IMR-90 (cell line): ENCODE results near the gene TRPC1.
"Not testable (repeated sequence)": the region's sequence is repeated elsewhere in the genome, so short reads cannot be mapped to it uniquely, and the experiment has no call there.

Experiments
- BHLHE40 ChIP-seq: fragments of 150-350 bp; IDR thresholded peaks from 2 replicates; pipeline ENCODE4 v1.6.1; 2016; ENCODE audit warnings: mild to moderate bottlenecking, low read depth, low read length
- CEBPB ChIP-seq: IDR thresholded peaks from 2 replicates; pipeline ENCODE4 v1.6.1; 2012; ENCODE audit warnings: low read depth, low read length, improper control_type of control experiment
- FOS ChIP-seq: fragments of 150-350 bp; IDR thresholded peaks from 2 replicates; pipeline ENCODE4 v1.6.1; 2016; ENCODE audit warnings: low read depth, low read length
- MAFK ChIP-seq: IDR thresholded peaks from 2 replicates; pipeline ENCODE4 v1.6.1; 2012; ENCODE audit warnings: low read depth, low read length, improper control_type of control experiment
- MXI1 ChIP-seq: IDR thresholded peaks from 2 replicates; pipeline ENCODE4 v1.6.1; 2012; ENCODE audit warnings: low read depth, mild to moderate bottlenecking, low read length, moderate library complexity, borderline replicate concordance
- POLR2A ChIP-seq: IDR thresholded peaks from 2 replicates; pipeline ENCODE4 v1.6.1; 2012; ENCODE audit warnings: mild to moderate bottlenecking, low read depth, low read length
- RAD21 ChIP-seq: IDR thresholded peaks from 2 replicates; pipeline ENCODE4 v1.6.1; 2012; ENCODE audit warnings: low read length, improper control_type of control experiment
- RCOR1 ChIP-seq: IDR thresholded peaks from 2 replicates; pipeline ENCODE4 v1.6.1; 2012; ENCODE audit warnings: mild to moderate bottlenecking, low read length, improper control_type of control experiment; ENCODE audit not compliant: insufficient replicate concordance
- SMC3 ChIP-seq: fragments of 150-350 bp; IDR thresholded peaks from 2 replicates; pipeline ENCODE4 v1.6.1; 2016; ENCODE audit warnings: low read depth, mild to moderate bottlenecking, antibody characterized with exemption, low read length, moderate library complexity
- TF ChIP-seq, protein P1 (sequence below): conservative IDR thresholded peaks from 2 replicates; pipeline ENCODE4 v1.5.1; 2012; ENCODE audit warnings: mild to moderate bottlenecking, low read depth, low read length, improper control_type of control experiment
- TF ChIP-seq, protein P2 (sequence below): fragments of 150-350 bp; IDR thresholded peaks from 2 replicates; pipeline ENCODE4 v1.6.1; 2017; ENCODE audit warnings: mild to moderate bottlenecking, antibody characterized with exemption, low read length, low read depth

DNA sequence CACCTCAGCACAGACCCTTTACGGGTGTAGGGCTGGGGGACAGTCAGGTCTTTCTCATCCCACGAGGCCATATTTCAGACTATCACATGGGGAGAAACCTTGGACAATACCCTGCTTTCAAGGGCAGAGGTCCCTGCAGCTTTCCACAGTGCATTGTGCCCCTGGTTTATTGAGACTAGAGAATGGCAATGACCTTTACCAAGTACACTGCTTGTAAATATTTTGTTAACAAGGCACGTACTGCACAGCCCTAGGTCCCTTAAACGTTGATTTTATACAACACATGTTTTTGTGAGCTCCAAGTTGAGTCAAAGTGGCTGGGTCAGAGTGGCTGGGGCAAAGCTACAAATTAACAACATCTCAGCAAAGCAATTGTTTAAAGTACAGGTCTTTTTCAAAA, 28.8 kb downstream of the TRPC1 start:
- TF ChIP-seq POLR2A, BHLHE40, CEBPB, SMC3, RAD21, MAFK, RCOR1, FOS, MXI1: not testable (repeated sequence)
- TF ChIP-seq, protein P1, sequence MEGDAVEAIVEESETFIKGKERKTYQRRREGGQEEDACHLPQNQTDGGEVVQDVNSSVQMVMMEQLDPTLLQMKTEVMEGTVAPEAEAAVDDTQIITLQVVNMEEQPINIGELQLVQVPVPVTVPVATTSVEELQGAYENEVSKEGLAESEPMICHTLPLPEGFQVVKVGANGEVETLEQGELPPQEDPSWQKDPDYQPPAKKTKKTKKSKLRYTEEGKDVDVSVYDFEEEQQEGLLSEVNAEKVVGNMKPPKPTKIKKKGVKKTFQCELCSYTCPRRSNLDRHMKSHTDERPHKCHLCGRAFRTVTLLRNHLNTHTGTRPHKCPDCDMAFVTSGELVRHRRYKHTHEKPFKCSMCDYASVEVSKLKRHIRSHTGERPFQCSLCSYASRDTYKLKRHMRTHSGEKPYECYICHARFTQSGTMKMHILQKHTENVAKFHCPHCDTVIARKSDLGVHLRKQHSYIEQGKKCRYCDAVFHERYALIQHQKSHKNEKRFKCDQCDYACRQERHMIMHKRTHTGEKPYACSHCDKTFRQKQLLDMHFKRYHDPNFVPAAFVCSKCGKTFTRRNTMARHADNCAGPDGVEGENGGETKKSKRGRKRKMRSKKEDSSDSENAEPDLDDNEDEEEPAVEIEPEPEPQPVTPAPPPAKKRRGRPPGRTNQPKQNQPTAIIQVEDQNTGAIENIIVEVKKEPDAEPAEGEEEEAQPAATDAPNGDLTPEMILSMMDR, result not testable (repeated sequence)
- TF ChIP-seq, protein P2, sequence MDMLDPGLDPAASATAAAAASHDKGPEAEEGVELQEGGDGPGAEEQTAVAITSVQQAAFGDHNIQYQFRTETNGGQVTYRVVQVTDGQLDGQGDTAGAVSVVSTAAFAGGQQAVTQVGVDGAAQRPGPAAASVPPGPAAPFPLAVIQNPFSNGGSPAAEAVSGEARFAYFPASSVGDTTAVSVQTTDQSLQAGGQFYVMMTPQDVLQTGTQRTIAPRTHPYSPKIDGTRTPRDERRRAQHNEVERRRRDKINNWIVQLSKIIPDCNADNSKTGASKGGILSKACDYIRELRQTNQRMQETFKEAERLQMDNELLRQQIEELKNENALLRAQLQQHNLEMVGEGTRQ, result not testable (repeated sequence)
